ENCODE data around the gene HCN1.

Gene HCN1

GRCh38 chr5:45684118-45684517 lies 12.1 kb downstream of the HCN1 start:
- no peak for TF ChIP-seq CTCF (IDR thresholded peaks at IDR 0.05; ENCODE audit: low read length, missing control alignments)
- DNase-seq (ENCODE audit: low read depth): no peak
- no peak overlapping the region for H3K4me3 ChIP-seq (replicated peaks; ENCODE audit: low read depth, low read length)

- DNase-seq (ENCODE audit: low read depth): no peak
- no peak overlapping the region for H3K4me3 ChIP-seq (replicated peaks; ENCODE audit: low read depth, low read length)
- TF ChIP-seq CTCF (IDR thresholded peaks at IDR 0.05; ENCODE audit: low read length, missing control alignments): no peak
These were observed 15.2 kb downstream of the HCN1 start for GRCh38 chr5:45680950-45681349.

- DNase-seq (ENCODE audit: low read depth): no peak
- no peak for TF ChIP-seq CTCF (IDR thresholded peaks at IDR 0.05; ENCODE audit: low read length, missing control alignments)
These were observed 18.7 kb downstream of the HCN1 start for GRCh38 chr5:45677524-45677923.

GRCh38 chr5:45672271-45672670 lies 23.9 kb downstream of the HCN1 start:
- no peak for TF ChIP-seq CTCF (IDR thresholded peaks at IDR 0.05; ENCODE audit: low read length, missing control alignments)

More at GRCh38 chr5:45677524-45677923, 18.7 kb downstream of the HCN1 start:
- no peak overlapping the region for H3K4me3 ChIP-seq (replicated peaks; ENCODE audit: low read depth, low read length)

GRCh38 chr5:45648744-45649143 lies 47.4 kb downstream of the HCN1 start:
- TF ChIP-seq CTCF (IDR thresholded peaks at IDR 0.05; ENCODE audit: low read length, missing control alignments): no peak
- no peak for DNase-seq (ENCODE audit: low read depth)
- H3K4me3 ChIP-seq (replicated peaks; ENCODE audit: low read depth, low read length): no peak overlapping the region

More at GRCh38 chr5:45672271-45672670, 23.9 kb downstream of the HCN1 start:
- no peak for DNase-seq (ENCODE audit: low read depth)
- no peak overlapping the region for H3K4me3 ChIP-seq (replicated peaks; ENCODE audit: low read depth, low read length)

- TF ChIP-seq CTCF (IDR thresholded peaks at IDR 0.05; ENCODE audit: low read length, missing control alignments): no peak
- no peak for DNase-seq (ENCODE audit: low read depth)
- H3K4me3 ChIP-seq (replicated peaks; ENCODE audit: low read depth, low read length): no peak overlapping the region
These were observed 53.1 kb downstream of the HCN1 start for GRCh38 chr5:45643056-45643455.

- TF ChIP-seq CTCF (IDR thresholded peaks at IDR 0.05; ENCODE audit: low read length, missing control alignments): no peak
- no peak overlapping the region for H3K4me3 ChIP-seq (replicated peaks; ENCODE audit: low read depth, low read length)
- DNase-seq (ENCODE audit: low read depth): no peak
These were observed 53.8 kb downstream of the HCN1 start for GRCh38 chr5:45642370-45642769.
